Neutrophil (primary cell): ENCODE data around the gene SMARCB1.

Experiments
- H3K27ac ChIP-seq: fragments of 200-600 bp; sonication (generic); 2 replicates; pipeline ENCODE4 v1.5.1; 2016; ENCODE audit warnings: mild to moderate bottlenecking, moderate library complexity
- H3K27me3 ChIP-seq: fragments of 200-600 bp; sonication (generic); 2 replicates; pipeline ENCODE4 v1.6.0; 2016; ENCODE audit warnings: mild to moderate bottlenecking
- H3K36me3 ChIP-seq: fragments of 200-600 bp; sonication (generic); 2 replicates; pipeline ENCODE4 v1.5.1; 2017
- H3K4me1 ChIP-seq, 2 experiments: fragments of 200-600 bp in 1 of 2; sonication (generic) in 1 of 2; 1 replicate in 1 of 2; 2 replicates in 1 of 2; pipeline versions ENCODE4 v1.5.1 to v1.6.1; 2013 to 2016; ENCODE audit warnings: low read depth in 1 of 2, low read length in 1 of 2, mild to moderate bottlenecking in 1 of 2, moderate library complexity in 1 of 2; ENCODE audit not compliant: control insufficient read depth in 1 of 2, insufficient read depth in 1 of 2
- H3K4me3 ChIP-seq, 2 experiments: fragments of 200-600 bp in 1 of 2; sonication (generic) in 1 of 2; 1 replicate in 1 of 2; 2 replicates in 1 of 2; pipeline ENCODE4 v1.5.1; 2013 to 2016; ENCODE audit warnings: low read depth in 1 of 2, low read length in 1 of 2, mild to moderate bottlenecking in 1 of 2, moderate library complexity in 1 of 2
- H3K9me3 ChIP-seq: fragments of 200-600 bp; sonication (generic); 2 replicates; pipeline ENCODE4 v1.5.1; 2016
- CTCF ChIP-seq: fragments of 200-600 bp; sonication (generic); IDR thresholded peaks from 2 replicates; pipeline ENCODE4 v1.5.1; 2016; ENCODE audit warnings: antibody characterized with exemption

SMARCB1 gene

GRCh38 chr22:23883658-23884057 is 96.9 kb downstream of the SMARCB1 start:
- H3K4me3 ChIP-seq = no peak overlapping the region
- H3K27ac ChIP-seq = no peak overlapping the region
- no peaks in the 10 kb centered on the region for H3K9me3 ChIP-seq
- H3K36me3 ChIP-seq = no peaks in the 10 kb centered on the region
- H3K4me1 ChIP-seq = no peaks in the 10 kb centered on the region
- TF ChIP-seq CTCF = no peak
- no peaks in the 10 kb centered on the region for H3K27me3 ChIP-seq

- Histone ChIP-seq H3K4me1 (no peaks in the 10 kb centered on the region), H3K4me3 (no peak overlapping the region), H3K36me3 (no peaks in the 10 kb centered on the region), H3K9me3 (no peaks in the 10 kb centered on the region), H3K27me3 (no peaks in the 10 kb centered on the region), H3K27ac (no peak overlapping the region)
- no peak for TF ChIP-seq CTCF
These were observed 97.4 kb downstream of the SMARCB1 start for GRCh38 chr22:23884140-23884539.
